Peyer's patch (tissue), 4 donors: ENCODE results near the gene DNAL4. TPM values are rescaled to one million over a fixed set of nuclear protein-coding genes. Genes with fewer than 3 reads are reported as not detected.

Source experiments
- DNase-seq, 3 donors: peaks; one replicate each; pipeline ENCODE4 v3.0.0-alpha.2; 2017 to 2019
- H3K27ac ChIP-seq, 4 donors: fragments of 200-600 bp; sonication (generic); one replicate each; pipeline ENCODE4 v1.5.1; 2016 to 2019
- H3K27me3 ChIP-seq, 2 donors: fragments of 200-600 bp; sonication (generic); one replicate each; pipeline ENCODE4 v1.5.1; 2019
- H3K36me3 ChIP-seq, 3 donors: fragments of 200-600 bp; sonication (generic); one replicate each; pipeline ENCODE4 v1.5.1; 2016 to 2019
- H3K4me1 ChIP-seq, 4 donors: fragments of 200-600 bp; sonication (generic); one replicate each; pipeline ENCODE4 v1.5.1; 2016 to 2019
- H3K4me3 ChIP-seq, 4 donors: fragments of 200-600 bp; sonication (generic); 1 replicate in 3 of 4; 2 replicates in 1 of 4; pipeline ENCODE4 v1.5.1; 2016 to 2019; ENCODE audit warnings: mild to moderate bottlenecking in 1 of 4
- H3K9me3 ChIP-seq, 4 donors: fragments of 200-600 bp; sonication (generic); one replicate each; pipeline ENCODE4 v1.5.1; 2016 to 2019; ENCODE audit warnings: mild to moderate bottlenecking in 1 of 4
- POLR2A ChIP-seq, 2 donors: fragments of 450-650 bp; IDR thresholded peaks; one replicate each; pipeline ENCODE4 v1.5.1; 2017; ENCODE audit warnings: antibody characterized with exemption in 2 of 2, mild to moderate bottlenecking in 2 of 2, moderate library complexity in 2 of 2
- total RNA-seq, 4 donors: library from RNA; depleted of rRNA; stranded (reverse); fragments of >200 nt; gene quantifications; one replicate each; pipeline ENCODE4 v1.1.0, GENCODE V29; 2016
- TF ChIP-seq, protein P1 (sequence below), 6 experiments: fragments of 450-650 bp in 4 of 6; fragments of 200-600 bp in 2 of 6; sonication (generic) in 1 of 6; IDR thresholded peaks; one replicate each; pipeline ENCODE4 v1.5.1; 2017 to 2019; ENCODE audit warnings: antibody characterized with exemption in 6 of 6, mild to moderate bottlenecking in 3 of 6, moderate library complexity in 1 of 6

Gene DNAL4
- total RNA-seq, 4 donors from 2014 or later: 15.2 to 21.6 (median 16.2) TPM; not detected in 1

DNA sequence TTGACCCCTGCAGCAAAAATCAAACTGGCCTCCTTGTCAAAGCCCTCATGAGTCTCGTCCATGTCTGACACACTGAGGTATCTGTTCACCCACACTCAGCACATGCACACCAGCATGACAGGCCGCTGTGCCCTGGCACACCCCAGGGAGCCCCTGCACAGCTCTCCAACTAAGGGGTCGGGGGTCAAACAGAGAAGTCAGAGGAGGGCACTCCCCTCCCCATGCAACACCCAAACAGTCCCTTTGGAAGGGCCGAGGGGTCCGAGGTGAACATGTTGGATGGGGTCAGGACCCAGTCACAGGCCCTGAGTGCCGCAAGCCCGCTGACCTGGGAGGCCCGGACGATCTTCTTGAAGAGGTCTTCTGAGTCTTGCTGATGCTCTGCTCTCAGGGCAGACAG is 52.8 kb downstream of the DNAL4 start:
- no peak overlapping the region for H3K27ac ChIP-seq
- DNase-seq: no peak

DNA sequence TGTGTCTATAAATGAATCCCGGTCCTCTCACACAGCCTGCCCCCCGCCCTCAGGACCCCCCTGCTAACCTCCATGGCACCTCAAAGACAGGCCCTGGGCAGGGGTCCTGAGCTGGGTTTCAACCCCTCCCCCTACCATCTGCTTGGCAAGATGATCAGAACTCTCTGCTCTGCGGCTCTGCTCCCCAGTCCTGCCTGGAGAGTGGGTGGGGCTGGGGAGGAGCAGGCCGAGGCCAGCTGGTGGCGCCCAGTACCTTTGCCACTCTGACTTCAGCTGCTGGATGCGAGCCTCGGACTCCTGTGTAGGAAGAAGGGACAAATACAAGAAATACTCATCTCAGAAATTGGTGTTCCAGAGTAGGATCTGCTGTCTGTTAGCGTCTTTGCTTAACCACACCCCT is 53.2 kb downstream of the DNAL4 start:
- no peak for TF ChIP-seq POLR2A (IDR thresholded peaks at IDR 0.05)
- TF ChIP-seq, protein P1, sequence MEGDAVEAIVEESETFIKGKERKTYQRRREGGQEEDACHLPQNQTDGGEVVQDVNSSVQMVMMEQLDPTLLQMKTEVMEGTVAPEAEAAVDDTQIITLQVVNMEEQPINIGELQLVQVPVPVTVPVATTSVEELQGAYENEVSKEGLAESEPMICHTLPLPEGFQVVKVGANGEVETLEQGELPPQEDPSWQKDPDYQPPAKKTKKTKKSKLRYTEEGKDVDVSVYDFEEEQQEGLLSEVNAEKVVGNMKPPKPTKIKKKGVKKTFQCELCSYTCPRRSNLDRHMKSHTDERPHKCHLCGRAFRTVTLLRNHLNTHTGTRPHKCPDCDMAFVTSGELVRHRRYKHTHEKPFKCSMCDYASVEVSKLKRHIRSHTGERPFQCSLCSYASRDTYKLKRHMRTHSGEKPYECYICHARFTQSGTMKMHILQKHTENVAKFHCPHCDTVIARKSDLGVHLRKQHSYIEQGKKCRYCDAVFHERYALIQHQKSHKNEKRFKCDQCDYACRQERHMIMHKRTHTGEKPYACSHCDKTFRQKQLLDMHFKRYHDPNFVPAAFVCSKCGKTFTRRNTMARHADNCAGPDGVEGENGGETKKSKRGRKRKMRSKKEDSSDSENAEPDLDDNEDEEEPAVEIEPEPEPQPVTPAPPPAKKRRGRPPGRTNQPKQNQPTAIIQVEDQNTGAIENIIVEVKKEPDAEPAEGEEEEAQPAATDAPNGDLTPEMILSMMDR (IDR thresholded peaks at IDR 0.05): no peak

More for the DNA sequence above, 52.8 kb downstream of the DNAL4 start:
- peaks cover 7 to 100% (median 14%) of the 10 kb centered on the region in 3 donors for H3K36me3 ChIP-seq
- no peak overlapping the region for H3K4me3 ChIP-seq
- no peaks in the 10 kb centered on the region for H3K4me1 ChIP-seq
- H3K9me3 ChIP-seq: no peaks in the 10 kb centered on the region
- no peak for TF ChIP-seq POLR2A (IDR thresholded peaks at IDR 0.05)
- TF ChIP-seq, protein P1 (IDR thresholded peaks at IDR 0.05): no peak
- H3K27me3 ChIP-seq: no peaks in the 10 kb centered on the region

DNA sequence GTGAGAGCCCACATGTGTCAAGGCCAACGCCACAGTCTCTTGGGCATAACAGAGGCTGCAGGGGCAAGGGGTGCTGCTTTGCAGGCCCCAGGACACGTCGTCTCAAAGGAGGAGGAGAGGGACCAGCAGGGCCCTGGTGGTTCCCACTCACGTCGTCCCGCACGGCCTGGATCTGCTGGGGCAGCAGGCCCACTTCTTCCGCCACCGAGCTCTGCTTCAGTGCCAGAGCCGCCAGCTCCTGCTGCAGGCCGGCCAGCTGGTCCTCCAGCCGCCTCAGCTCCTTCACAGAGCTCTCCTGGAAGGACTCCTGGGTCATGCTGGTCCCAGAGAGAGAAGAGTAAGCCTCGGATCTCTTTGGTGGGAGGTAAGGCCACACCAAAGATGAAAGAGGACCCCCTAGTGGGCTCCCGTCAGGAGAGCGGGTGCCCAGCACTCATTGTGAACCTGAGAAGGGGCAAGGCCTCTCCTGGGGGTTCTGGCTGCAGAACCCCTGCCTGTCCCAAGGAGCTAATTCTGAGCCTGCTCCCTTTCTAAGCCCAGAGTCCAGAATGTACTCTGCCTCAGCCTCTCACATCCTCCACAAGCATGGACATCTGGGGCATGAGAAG is 53.7 kb downstream of the DNAL4 start:
- H3K27ac ChIP-seq: no peak overlapping the region
- no peak for TF ChIP-seq POLR2A (IDR thresholded peaks at IDR 0.05)
- TF ChIP-seq, protein P1 (IDR thresholded peaks at IDR 0.05): no peak
- H3K4me3 ChIP-seq: no peak overlapping the region
- no peak for DNase-seq
- peaks cover 0 to 2% (median 0%) of the 10 kb centered on the region in 4 donors for H3K4me1 ChIP-seq
- H3K36me3 ChIP-seq: peaks cover 7 to 100% (median 14%) of the 10 kb centered on the region in 3 donors
- H3K9me3 ChIP-seq: no peaks in the 10 kb centered on the region
- H3K27me3 ChIP-seq: no peaks in the 10 kb centered on the region

More for the DNA sequence above, 53.2 kb downstream of the DNAL4 start:
- H3K36me3 ChIP-seq: peaks cover 7 to 100% (median 14%) of the 10 kb centered on the region in 3 donors
- H3K4me1 ChIP-seq: no peaks in the 10 kb centered on the region
- H3K27ac ChIP-seq: no peak overlapping the region
- no peak overlapping the region for H3K4me3 ChIP-seq
- DNase-seq: no peak
- no peaks in the 10 kb centered on the region for H3K9me3 ChIP-seq
- H3K27me3 ChIP-seq: no peaks in the 10 kb centered on the region

DNA sequence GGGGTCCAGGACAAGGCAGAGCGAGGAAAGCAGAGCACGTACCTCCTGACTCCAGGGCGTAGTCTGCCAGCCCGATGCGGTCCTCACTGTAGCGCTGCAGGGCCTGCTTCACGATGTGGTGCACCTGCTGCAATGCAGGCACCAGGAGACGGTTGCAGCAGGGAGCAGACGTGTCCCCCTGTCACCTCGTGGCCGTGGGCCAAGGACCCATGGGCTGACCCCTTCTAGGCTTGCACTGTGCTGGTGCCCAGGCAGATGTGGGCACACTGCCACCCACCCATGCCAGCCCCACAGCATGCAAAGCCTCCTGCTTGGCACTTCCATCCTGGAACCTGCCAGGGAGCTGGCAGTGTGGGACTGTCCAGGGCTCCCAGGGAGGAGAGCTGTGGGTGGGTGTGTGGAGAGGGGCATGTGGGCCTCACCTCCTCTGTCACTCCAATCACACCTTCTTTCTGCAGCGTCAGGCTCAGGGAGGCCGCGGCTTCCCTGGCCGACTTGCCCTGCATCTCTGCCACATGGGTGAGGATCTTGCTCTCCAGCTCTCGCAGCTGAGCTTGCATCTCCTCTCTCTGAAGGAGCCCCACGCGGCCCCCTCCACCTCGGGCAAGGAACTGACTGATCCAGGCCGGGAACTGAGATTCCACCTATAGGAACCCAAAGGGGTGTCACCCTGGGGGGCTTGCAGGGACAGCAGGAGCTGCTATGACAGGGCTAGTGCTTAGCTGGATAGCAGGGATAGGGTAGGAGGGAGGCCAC is 54.5 kb downstream of the DNAL4 start:
- Histone ChIP-seq H3K27ac (no peak overlapping the region), H3K4me3 (no peak overlapping the region), H3K36me3 (peaks cover 7 to 97% (median 14%) of the 10 kb centered on the region in 3 donors), H3K4me1 (peaks cover 0 to 10% (median 0%) of the 10 kb centered on the region in 4 donors), H3K27me3 (no peaks in the 10 kb centered on the region), H3K9me3 (no peaks in the 10 kb centered on the region)
- TF ChIP-seq, protein P1 (IDR thresholded peaks at IDR 0.05): no peak
- no peak for TF ChIP-seq POLR2A (IDR thresholded peaks at IDR 0.05)
- DNase-seq: no peak

DNA sequence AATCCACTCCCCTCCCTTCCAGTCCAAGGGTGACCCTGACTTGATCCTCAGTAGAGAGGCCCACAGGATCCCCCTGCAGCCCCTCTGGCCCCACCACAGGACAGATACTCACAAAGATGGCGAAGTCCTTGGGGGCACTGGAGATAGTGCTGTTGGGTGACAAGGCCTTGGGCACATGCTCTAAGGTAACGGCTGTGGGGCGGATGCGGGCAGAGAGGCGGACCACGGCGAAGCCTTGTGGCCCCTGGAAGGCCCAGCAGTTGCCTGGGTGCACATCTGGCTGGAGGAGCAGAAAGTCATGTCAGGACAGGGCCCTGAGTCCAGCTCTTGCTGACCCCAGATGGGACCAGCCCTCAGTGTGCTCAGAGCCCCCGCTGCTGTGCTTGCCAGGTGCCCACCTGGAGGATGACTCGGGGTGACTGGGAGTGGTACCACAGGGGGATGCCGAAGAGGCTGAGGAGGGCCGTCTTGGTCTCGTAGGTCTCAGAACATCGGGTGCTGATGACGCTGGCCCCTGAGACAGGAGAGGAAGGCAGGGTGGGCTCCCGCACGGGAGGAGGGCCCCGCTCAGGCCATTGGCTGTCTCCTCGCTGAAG is 55.4 kb downstream of the DNAL4 start:
- H3K4me1 ChIP-seq: peaks cover 0 to 19% (median 0%) of the 10 kb centered on the region in 4 donors
- H3K27ac ChIP-seq: no peak overlapping the region
- peaks cover 7 to 88% (median 14%) of the 10 kb centered on the region in 3 donors for H3K36me3 ChIP-seq
- DNase-seq: no peak
- TF ChIP-seq POLR2A (IDR thresholded peaks at IDR 0.05): no peak
- TF ChIP-seq, protein P1 (IDR thresholded peaks at IDR 0.05): no peak
- no peak overlapping the region for H3K4me3 ChIP-seq
- no peaks in the 10 kb centered on the region for H3K27me3 ChIP-seq
- H3K9me3 ChIP-seq: no peaks in the 10 kb centered on the region
